Stimulated activated CD4-positive, alpha-beta T cell treated with anti-CD3 and anti-CD28 coated beads, Interleukin-2, amount 100 ng/mL, for 48 hours (primary cell): ENCODE results near the gene DUX4.
"Not testable (repeated sequence)": the region's sequence is repeated elsewhere in the genome, so short reads cannot be mapped to it uniquely, and the experiment has no call there.

Experiments used
- DNase-seq, 2 donors: peaks; one replicate each; pipeline ENCODE4 v3.0.0-alpha.2; 2020

Gene DUX4

GRCh38 chr4:190173428-190173827 is at the start of gene DUX4:
Gene DUX4 (plus strand): TSS chr4:190173774. CDS start chr4:190173774, 0 bp downstream.
- not testable (repeated sequence) for DNase-seq

DNA sequence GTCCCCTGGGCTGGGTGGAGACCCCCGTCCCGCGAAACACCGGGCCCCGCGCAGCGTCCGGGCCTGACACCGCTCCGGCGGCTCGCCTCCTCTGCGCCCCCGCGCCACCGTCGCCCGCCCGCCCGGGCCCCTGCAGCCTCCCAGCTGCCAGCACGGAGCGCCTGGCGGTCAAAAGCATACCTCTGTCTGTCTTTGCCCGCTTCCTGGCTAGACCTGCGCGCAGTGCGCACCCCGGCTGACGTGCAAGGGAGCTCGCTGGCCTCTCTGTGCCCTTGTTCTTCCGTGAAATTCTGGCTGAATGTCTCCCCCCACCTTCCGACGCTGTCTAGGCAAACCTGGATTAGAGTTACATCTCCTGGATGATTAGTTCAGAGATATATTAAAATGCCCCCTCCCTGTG is 1.9 kb downstream of the DUX4 start:
- DNase-seq: not testable (repeated sequence)

DNA sequence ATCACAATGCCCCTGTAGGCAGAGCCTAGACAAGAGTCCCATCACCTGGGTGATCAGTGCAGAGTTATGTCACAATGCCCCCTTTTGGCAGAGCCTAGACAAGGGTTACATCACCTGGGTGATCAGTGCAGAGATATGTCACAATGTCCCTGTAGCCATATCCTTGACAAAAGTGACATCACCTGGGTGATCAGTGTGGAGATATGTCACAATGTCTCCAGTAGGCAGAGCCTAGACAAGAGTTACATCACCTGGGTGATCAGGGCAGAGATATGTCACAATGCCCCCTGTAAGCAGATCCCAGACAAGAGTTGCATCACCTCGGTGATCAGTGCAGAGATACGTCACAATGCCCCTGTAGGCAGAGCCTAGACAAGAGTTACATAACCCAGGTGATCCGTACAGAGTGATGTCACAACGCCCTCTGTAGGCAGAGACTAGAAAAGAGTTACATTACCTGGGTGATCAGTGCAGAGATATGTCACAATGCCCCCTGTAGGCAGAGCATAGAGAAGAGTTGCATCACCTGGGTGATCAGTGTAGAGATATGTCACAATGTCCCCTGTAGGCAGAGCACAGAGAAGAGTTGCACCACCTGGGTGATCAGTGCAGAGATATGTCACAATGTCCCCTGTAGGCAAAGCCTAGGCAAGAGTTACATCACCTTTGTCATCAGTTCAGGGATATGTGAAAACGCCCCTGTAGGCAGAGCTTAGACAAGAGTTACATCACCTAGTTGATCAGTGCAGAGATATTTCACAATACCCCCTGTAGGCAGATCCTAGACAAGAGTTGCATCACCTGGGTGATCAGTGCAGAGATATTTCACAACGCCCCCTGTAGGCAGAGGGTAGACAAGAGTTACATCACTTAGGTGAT is 4.4 kb downstream of the DUX4 start:
- DNase-seq: not testable (repeated sequence)

GRCh38 chr4:190178606-190178990 is 5.0 kb downstream of the DUX4 start:
- not testable (repeated sequence) for DNase-seq

- not testable (repeated sequence) for DNase-seq
Measured at GRCh38 chr4:190179030-190179739, 5.6 kb downstream of the DUX4 start.

DNA sequence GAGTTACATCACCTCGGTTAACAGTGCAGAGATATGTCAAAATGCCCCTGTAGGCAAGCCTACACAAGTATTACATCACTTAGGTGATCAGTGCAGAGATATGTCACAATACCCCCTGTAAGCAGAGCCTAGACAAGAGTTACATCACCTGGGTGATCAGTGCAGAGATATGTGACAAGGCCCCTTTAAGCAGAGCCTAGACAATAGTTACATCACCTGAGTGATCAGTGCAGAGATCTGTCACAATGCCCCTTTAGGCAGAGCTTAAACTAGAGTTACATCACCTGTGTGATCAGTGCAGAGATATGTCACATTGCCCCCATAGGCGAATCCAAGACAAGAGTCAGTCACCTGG is 6.1 kb downstream of the DUX4 start:
- DNase-seq: not testable (repeated sequence)

DNA sequence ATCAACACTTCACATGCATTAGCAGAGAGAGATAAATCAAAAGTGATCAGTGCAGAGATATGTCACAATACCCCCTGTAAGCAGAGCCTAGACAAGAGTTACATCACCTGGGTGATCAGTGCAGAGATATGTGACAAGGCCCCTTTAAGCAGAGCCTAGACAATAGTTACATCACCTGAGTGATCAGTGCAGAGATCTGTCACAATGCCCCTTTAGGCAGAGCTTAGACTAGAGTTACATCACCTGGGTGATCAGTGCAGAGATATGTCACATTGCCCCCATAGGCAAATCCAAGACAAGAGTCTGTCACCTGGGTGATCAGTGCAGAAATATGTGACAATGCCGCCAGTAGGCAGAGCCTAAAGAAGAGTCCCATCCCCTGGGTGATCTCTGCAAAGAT is 7.4 kb downstream of the DUX4 start:
- not testable (repeated sequence) for DNase-seq

DNA sequence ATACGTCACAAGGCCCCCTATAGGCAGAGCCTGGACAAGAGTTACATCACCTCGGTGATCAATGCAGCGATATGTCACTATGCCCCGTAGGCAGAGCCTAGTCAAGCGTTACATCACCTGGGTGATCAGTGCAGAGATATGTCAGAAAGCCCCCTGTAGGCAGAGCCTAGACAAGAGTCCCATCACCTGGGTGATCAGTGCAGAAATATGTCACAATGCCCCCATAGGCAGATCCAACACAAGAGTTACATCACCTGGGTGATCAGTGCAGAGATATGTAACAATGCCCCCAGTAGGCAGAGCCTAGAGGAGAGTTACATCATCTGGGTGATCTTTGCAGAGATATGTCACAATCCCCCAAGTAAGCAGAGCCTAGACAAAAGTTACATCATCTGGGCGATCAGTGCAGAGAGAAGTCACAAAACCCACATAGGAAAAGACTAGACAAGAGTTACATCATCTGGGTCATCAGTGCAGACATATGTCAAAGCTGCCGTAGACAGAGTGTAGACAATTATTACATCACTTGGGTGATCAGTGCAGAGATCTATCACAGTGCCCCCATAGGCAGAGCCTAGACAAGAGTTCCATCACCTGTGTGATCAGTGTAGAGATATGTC is 8.0 kb downstream of the DUX4 start:
- not testable (repeated sequence) for DNase-seq

GRCh38 chr4:190203510-190203909 is 29.9 kb downstream of the DUX4 start:
- not testable (repeated sequence) for DNase-seq
